22Rv1 (cell line): ENCODE measurements around the gene KLHL30.

Experiments
- CTCF ChIP-seq: fragments of 450-650 bp; IDR thresholded peaks from 2 replicates; pipeline ENCODE4 v1.5.1; 2017; ENCODE audit warnings: mild to moderate bottlenecking
- ZFX ChIP-seq: fragments of 450-650 bp; IDR thresholded peaks from 2 replicates; pipeline ENCODE4 v1.6.1; 2017; ENCODE audit warnings: antibody characterized with exemption, borderline replicate concordance

DNA sequence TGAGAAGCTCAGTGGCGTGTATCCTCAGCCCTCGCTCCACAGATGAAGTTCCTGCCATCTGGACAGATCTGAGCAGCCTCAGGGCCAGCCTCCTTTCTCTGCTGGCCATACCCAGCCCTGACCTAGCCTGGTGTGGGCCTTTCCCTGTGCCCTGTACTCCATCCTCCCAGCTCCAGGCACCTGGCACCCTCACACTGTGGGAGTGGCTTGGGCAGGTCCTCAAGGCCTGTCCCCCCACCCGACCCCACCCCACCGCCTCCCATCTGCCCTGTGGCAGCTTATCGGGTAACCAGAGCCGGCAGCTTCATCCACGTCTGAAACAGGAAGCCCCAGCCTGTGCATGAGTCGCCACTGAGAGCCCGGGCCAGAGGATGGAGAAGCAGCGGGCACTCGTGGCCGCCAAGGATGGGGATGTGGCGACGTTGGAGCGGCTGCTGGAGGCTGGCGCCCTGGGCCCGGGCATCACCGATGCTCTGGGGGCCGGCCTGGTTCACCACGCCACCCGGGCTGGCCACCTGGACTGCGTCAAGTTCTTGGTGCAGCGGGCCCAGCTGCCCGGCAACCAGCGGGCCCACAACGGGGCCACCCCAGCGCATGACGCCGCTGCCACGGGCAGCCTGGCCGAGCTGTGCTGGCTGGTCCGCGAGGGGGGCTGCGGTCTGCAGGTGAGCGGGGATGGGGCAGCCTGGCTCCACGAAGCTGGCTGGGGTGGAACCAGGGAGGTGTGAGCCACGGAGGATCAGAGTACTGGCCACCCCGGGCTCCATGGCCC is 38.2 kb upstream of the KLHL30 start, which contains the start of gene ESPNL:
- TF ChIP-seq CTCF (no peak), ZFX (no peak)
